ENCODE measurements around the gene BLTP3B.
A peak's percentile ranks its signal among the peaks of the same experiment; 100 is the strongest.
"Not testable (repeated sequence)": the region's sequence is repeated elsewhere in the genome, so short reads cannot be mapped to it uniquely, and the experiment has no call there.

BLTP3B gene

GRCh38 chr12:100142851-100143559 lies at the start of gene BLTP3B:
Gene BLTP3B, minus strand, starts transcription at chr12:100142874. Its CDS starts 239 bp downstream, at chr12:100142635.
- DNase-seq (ENCODE audit: low read depth in 2 of 2): peak; percentile 79 to 87

- DNase-seq (ENCODE audit: low read depth in 2 of 2): no peak
Observed at GRCh38 chr12:100189636-100190394, 47.1 kb upstream of the BLTP3B start.

- DNase-seq (ENCODE audit: low read depth in 2 of 2): not testable (repeated sequence)
Observed at GRCh38 chr12:100188888-100189635, 46.4 kb upstream of the BLTP3B start.

- DNase-seq (ENCODE audit: low read depth in 2 of 2): no peak
Observed at GRCh38 chr12:100187857-100188519, 45.3 kb upstream of the BLTP3B start.

- DNase-seq (ENCODE audit: low read depth in 2 of 2): no peak
Observed at GRCh38 chr12:100187068-100187467, 44.4 kb upstream of the BLTP3B start.

GRCh38 chr12:100186071-100186470 lies 43.4 kb upstream of the BLTP3B start:
- no peak for DNase-seq (ENCODE audit: low read depth in 2 of 2)

- no peak for DNase-seq (ENCODE audit: low read depth in 2 of 2)
Observed at GRCh38 chr12:100185361-100185894, 42.8 kb upstream of the BLTP3B start.

- DNase-seq (ENCODE audit: low read depth in 2 of 2): no peak
Observed at GRCh38 chr12:100184549-100185145, 42.0 kb upstream of the BLTP3B start.

GRCh38 chr12:100179252-100179651 lies 36.6 kb upstream of the BLTP3B start:
- no peak for DNase-seq (ENCODE audit: low read depth in 2 of 2)

- DNase-seq (ENCODE audit: low read depth in 2 of 2): not testable (repeated sequence)
Observed at GRCh38 chr12:100176493-100176892, 33.8 kb upstream of the BLTP3B start.

GRCh38 chr12:100174495-100174894 lies 31.8 kb upstream of the BLTP3B start:
- DNase-seq (ENCODE audit: low read depth in 2 of 2): no peak

GRCh38 chr12:100173111-100173510 lies 30.4 kb upstream of the BLTP3B start:
- DNase-seq (ENCODE audit: low read depth in 2 of 2): no peak

- DNase-seq (ENCODE audit: low read depth in 2 of 2): no peak
Observed at GRCh38 chr12:100171248-100171647, 28.6 kb upstream of the BLTP3B start.

- DNase-seq (ENCODE audit: low read depth in 2 of 2): no peak
Observed at GRCh38 chr12:100170313-100170858, 27.7 kb upstream of the BLTP3B start.

- DNase-seq (ENCODE audit: low read depth in 2 of 2): no peak
Observed at GRCh38 chr12:100169345-100169744, 26.7 kb upstream of the BLTP3B start.

GRCh38 chr12:100168562-100168961 lies 25.9 kb upstream of the BLTP3B start:
- DNase-seq (ENCODE audit: low read depth in 2 of 2): no peak

GRCh38 chr12:100166232-100166631 lies 23.6 kb upstream of the BLTP3B start:
- no peak for DNase-seq (ENCODE audit: low read depth in 2 of 2)

- no peak for DNase-seq (ENCODE audit: low read depth in 2 of 2)
Observed at GRCh38 chr12:100165356-100165755, 22.7 kb upstream of the BLTP3B start.

- DNase-seq (ENCODE audit: low read depth in 2 of 2): no peak
Observed at GRCh38 chr12:100164153-100164704, 21.6 kb upstream of the BLTP3B start.

- DNase-seq (ENCODE audit: low read depth in 2 of 2): peak; percentile 46 to 59
Observed at GRCh38 chr12:100163416-100164152, 20.9 kb upstream of the BLTP3B start.
